Tibial nerve (tissue), 4 donors: Measurements from ENCODE around the gene NPY4R.
"Not testable (repeated sequence)": the region's sequence is repeated elsewhere in the genome, so short reads cannot be mapped to it uniquely, and the experiment has no call there.

ENCODE experiments used
- EP300 ChIP-seq, 2 donors: sonication (generic); formaldehyde crosslinking; IDR thresholded peaks; one replicate each; pipeline ENCODE4 v1.6.1; 2017; ENCODE audit warnings: antibody characterized with exemption in 2 of 2, mild to moderate bottlenecking in 1 of 2
- POLR2A ChIP-seq, 2 donors: fragments of 450-650 bp; IDR thresholded peaks; one replicate each; pipeline ENCODE4 v1.6.1; 2017; ENCODE audit warnings: antibody characterized with exemption in 2 of 2, mild to moderate bottlenecking in 2 of 2, moderate library complexity in 2 of 2
- TF ChIP-seq, protein P1 (sequence below), 5 experiments: fragments of 200-600 bp in 3 of 5; fragments of 450-650 bp in 2 of 5; sonication (generic) in 3 of 5; IDR thresholded peaks; one replicate each; pipeline ENCODE4 v1.5.1; 2016 to 2019; ENCODE audit warnings: antibody characterized with exemption in 5 of 5, mild to moderate bottlenecking in 3 of 5, moderate library complexity in 2 of 5

DNA sequence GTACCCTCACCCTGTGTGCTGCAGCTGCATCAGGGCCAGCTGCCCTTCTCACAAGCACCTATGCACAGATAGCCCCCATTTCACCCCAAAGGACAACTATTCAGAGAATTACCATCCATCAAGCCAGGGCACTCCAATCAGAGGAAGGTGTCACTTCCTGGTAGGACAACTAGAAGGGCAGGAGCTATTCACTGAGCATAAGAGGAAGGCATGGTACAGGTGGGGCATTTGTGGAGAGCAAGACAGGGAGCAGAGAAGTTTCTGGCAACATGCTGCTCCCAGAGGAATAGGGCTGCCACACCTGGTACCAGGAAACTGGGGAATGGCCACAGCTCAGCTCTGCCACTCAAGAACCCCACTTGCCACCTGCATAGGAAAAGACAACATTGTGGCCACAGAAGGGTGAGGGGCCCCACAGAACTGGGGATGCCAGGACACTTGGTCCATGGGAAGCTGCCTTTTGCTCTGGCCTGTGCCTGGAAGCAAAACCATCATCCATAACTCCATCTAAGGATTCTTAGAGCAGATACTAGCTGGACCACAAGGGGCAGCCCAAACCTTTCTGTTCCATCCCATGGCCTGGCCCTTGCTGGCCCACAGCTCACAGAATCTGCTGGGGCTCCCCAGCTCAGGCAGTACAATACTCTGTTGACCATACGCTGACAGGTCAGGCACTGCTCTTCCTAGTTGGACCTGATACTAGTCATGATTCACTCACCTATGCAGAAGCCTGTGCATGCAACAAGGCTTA lies 25.8 kb upstream of the NPY4R start:
- TF ChIP-seq, protein P1, sequence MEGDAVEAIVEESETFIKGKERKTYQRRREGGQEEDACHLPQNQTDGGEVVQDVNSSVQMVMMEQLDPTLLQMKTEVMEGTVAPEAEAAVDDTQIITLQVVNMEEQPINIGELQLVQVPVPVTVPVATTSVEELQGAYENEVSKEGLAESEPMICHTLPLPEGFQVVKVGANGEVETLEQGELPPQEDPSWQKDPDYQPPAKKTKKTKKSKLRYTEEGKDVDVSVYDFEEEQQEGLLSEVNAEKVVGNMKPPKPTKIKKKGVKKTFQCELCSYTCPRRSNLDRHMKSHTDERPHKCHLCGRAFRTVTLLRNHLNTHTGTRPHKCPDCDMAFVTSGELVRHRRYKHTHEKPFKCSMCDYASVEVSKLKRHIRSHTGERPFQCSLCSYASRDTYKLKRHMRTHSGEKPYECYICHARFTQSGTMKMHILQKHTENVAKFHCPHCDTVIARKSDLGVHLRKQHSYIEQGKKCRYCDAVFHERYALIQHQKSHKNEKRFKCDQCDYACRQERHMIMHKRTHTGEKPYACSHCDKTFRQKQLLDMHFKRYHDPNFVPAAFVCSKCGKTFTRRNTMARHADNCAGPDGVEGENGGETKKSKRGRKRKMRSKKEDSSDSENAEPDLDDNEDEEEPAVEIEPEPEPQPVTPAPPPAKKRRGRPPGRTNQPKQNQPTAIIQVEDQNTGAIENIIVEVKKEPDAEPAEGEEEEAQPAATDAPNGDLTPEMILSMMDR (IDR thresholded peaks at IDR 0.05): not testable (repeated sequence)
- TF ChIP-seq POLR2A, EP300 (IDR thresholded peaks at IDR 0.05): not testable (repeated sequence)
